ENCODE results near the gene AKT2. TPM values are rescaled to one million over a fixed set of nuclear protein-coding genes. Genes with fewer than 3 reads are reported as not detected.

The AKT2 gene
- total RNA-seq, 6 experiments from 2014 or later = 83.2 to 132 (median 107) TPM

GRCh38 chr19:40279761-40280607 is 5.2 kb downstream of the AKT2 start:
- 42% methylated on average over 9 of the region's 17 CpGs for WGBS (ENCODE audit: insufficient coverage, low coverage, low lambda C conversion rate, missing lambda C conversion rate)
- H3K4me3 ChIP-seq = peak overlapping the region; percentile 8 to 42 (median 16)
- H3K36me3 ChIP-seq = no peaks in the 10 kb centered on the region
- H3K27me3 ChIP-seq = no peaks in the 10 kb centered on the region
- ATAC-seq (peak; percentile 1 to 6 (median 2)), DNase-seq (no peak)
- H3K27ac ChIP-seq = peak overlapping the region; percentile 2 to 94 (median 15)
- TF ChIP-seq POLR2A (IDR thresholded peaks at IDR 0.05) = no peak
- TF ChIP-seq, protein P1, sequence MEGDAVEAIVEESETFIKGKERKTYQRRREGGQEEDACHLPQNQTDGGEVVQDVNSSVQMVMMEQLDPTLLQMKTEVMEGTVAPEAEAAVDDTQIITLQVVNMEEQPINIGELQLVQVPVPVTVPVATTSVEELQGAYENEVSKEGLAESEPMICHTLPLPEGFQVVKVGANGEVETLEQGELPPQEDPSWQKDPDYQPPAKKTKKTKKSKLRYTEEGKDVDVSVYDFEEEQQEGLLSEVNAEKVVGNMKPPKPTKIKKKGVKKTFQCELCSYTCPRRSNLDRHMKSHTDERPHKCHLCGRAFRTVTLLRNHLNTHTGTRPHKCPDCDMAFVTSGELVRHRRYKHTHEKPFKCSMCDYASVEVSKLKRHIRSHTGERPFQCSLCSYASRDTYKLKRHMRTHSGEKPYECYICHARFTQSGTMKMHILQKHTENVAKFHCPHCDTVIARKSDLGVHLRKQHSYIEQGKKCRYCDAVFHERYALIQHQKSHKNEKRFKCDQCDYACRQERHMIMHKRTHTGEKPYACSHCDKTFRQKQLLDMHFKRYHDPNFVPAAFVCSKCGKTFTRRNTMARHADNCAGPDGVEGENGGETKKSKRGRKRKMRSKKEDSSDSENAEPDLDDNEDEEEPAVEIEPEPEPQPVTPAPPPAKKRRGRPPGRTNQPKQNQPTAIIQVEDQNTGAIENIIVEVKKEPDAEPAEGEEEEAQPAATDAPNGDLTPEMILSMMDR (IDR thresholded peaks at IDR 0.05) = no peak
- intact Hi-C loops (cut with DNase I) = loop anchor here in 1 of 2 donors (10.0 kb wide), 1 partner anchor 55 kb away; the partner anchor contains the start of gene CCNP
- H3K9me3 ChIP-seq = no peaks in the 10 kb centered on the region
- H3K4me1 ChIP-seq = peaks cover 0 to 69% (median 29%) of the 10 kb centered on the region in 4 donors

GRCh38 chr19:40279120-40279551 is 6.0 kb downstream of the AKT2 start:
- Histone ChIP-seq H3K4me3 (no peak overlapping the region), H3K9me3 (no peaks in the 10 kb centered on the region), H3K27me3 (no peaks in the 10 kb centered on the region), H3K27ac (peak overlapping the region in 2 of 3 donors; percentile 2 to 94), H3K36me3 (no peaks in the 10 kb centered on the region), H3K4me1 (peaks cover 0 to 69% (median 31%) of the 10 kb centered on the region in 4 donors)
- DNase-seq (peak in 1 of 3 donors; percentile 56), ATAC-seq (no peak)
- WGBS (ENCODE audit: insufficient coverage, low coverage, low lambda C conversion rate, missing lambda C conversion rate) = 84% methylated on average over 7 of the region's 15 CpGs
- intact Hi-C loops (cut with DNase I) = loop anchor here in 1 of 2 donors (10.0 kb wide), 1 partner anchor 54 kb away; the partner anchor contains the start of gene CCNP
- no peak for TF ChIP-seq POLR2A (IDR thresholded peaks at IDR 0.05)
- TF ChIP-seq, protein P1 (IDR thresholded peaks at IDR 0.05) = no peak

- TF ChIP-seq, protein P1 (IDR thresholded peaks at IDR 0.05) = no peak
- no peak for TF ChIP-seq POLR2A (IDR thresholded peaks at IDR 0.05)
- WGBS (ENCODE audit: insufficient coverage, low coverage, low lambda C conversion rate, missing lambda C conversion rate) = 100% methylated on average over 3 of the region's 16 CpGs
- Histone ChIP-seq H3K27me3 (no peaks in the 10 kb centered on the region), H3K4me1 (peaks cover 0 to 63% (median 31%) of the 10 kb centered on the region in 4 donors), H3K9me3 (no peaks in the 10 kb centered on the region), H3K27ac (peak overlapping the region in 1 of 3 donors; percentile 94), H3K4me3 (no peak overlapping the region), H3K36me3 (no peaks in the 10 kb centered on the region)
- ATAC-seq (no peak), DNase-seq (no peak)
- intact Hi-C loops (cut with DNase I) = loop anchor here in 1 of 2 donors (10.0 kb wide), 1 partner anchor 54 kb away; the partner anchor contains the start of gene CCNP
Measured at GRCh38 chr19:40278361-40279035, 6.6 kb downstream of the AKT2 start.

DNA sequence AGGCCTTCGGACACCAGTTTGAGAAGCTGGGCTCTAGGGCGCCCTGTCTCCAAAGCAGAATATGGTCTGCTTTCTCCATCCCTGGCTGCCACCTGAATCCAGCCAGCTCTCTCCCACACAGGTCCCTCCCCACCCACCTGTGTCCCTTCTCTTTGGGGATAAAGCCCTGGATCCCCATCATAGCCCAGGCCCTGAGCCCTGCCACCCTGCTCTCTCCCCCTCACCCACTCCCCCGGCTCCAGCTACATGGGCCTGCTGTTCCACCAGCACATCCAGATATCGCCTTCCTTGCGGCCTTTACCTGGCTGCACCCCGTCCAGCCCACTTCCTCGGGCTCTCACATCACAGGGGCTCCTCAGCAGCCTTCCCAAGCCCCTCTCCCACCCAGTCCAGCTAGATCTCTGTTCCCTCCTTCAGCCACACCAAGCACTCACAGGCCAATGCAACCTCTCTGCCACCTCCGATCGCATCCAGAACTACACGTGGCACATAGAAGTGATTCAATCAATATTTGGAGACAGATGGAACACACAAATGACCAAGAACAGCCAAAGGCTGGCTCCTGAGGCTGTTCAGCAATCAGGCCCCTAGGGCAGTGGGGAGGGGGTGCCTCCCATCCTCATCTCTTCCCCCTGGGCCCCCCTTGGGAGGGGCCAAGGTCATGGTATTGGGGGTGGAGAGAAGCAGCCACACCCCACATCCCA is 7.6 kb downstream of the AKT2 start:
- TF ChIP-seq, protein P1 (IDR thresholded peaks at IDR 0.05) = peak in 1 of 4 donors; percentile 5
- no peak for TF ChIP-seq POLR2A (IDR thresholded peaks at IDR 0.05)
- Histone ChIP-seq H3K27me3 (no peaks in the 10 kb centered on the region), H3K4me3 (no peak overlapping the region), H3K4me1 (peaks cover 0 to 56% (median 28%) of the 10 kb centered on the region in 4 donors), H3K36me3 (no peaks in the 10 kb centered on the region), H3K9me3 (no peaks in the 10 kb centered on the region), H3K27ac (no peak overlapping the region)
- WGBS (ENCODE audit: insufficient coverage, low coverage, low lambda C conversion rate, missing lambda C conversion rate) = 44% methylated on average over 4 of the region's 10 CpGs
- DNase-seq (no peak), ATAC-seq (peak in 2 of 4 donors; percentile 3 to 9)
- intact Hi-C loops (cut with DNase I) = loop anchor here in 1 of 2 donors (10.0 kb wide), 1 partner anchor 53 kb away; the partner anchor contains the start of gene CCNP

Data from right lobe of liver (tissue), 6 donors.